ENCODE data around the gene RASA4B.

DNA sequence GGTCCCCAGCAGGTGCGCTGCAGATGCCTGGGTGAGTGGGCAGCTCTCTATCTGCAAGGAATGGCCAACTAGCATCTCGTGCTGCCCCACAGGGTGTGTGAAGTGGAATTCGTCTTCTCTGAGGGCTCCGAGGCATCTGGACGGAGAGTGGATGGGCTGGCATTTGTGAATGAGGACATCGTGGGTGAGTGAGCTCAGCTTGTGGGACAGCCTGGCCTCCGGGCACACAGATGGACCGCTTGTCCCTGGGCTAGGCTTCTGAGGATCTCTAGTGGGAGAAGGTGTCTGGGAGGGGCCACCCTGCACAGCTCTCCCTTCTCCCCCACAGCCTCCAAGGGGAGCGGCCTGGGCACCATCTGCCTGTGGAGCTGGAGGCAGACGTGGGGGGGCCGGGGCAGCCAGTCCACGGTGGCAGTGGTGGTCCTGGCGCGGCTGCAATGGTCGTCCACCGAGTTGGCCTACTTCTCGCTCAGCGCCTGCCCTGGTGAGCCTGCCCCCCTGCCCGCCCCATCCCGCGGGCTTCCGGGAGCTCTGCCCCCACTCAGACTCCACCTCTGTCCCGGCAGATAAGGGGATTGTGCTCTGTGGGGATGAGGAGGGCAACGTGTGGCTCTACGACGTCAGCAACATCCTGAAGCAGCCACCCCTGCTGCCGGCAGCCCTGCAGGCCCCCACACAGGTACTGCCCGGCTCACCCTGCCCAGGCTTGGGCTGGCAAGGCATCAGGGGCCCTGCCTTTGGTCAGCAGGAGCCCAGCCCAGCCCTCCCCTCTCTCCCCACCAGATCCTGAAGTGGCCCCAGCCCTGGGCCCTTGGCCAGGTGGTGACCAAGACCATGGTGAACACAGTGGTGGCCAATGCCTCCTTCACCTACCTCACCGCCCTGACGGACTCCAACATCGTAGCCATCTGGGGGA is 45.2 kb downstream of the RASA4B start:
- TF ChIP-seq EZH2 (IDR thresholded peaks at IDR 0.05; ENCODE audit: borderline replicate concordance, low read depth, low read length, severe bottlenecking) (no peak), POLR2AphosphoS5 (IDR thresholded peaks at IDR 0.05; ENCODE audit: insufficient read depth, low read depth, low read length) (no peak), POLR2A (IDR thresholded peaks at IDR 0.05; ENCODE audit: low read depth, low read length) (no peak), JUN (IDR thresholded peaks at IDR 0.05; ENCODE audit: borderline replicate concordance, insufficient read depth, insufficient read length, low read depth) (no peak), MYC (IDR thresholded peaks at IDR 0.05; ENCODE audit: low read depth, low read length) (no peak)
- TF ChIP-seq, protein P1, sequence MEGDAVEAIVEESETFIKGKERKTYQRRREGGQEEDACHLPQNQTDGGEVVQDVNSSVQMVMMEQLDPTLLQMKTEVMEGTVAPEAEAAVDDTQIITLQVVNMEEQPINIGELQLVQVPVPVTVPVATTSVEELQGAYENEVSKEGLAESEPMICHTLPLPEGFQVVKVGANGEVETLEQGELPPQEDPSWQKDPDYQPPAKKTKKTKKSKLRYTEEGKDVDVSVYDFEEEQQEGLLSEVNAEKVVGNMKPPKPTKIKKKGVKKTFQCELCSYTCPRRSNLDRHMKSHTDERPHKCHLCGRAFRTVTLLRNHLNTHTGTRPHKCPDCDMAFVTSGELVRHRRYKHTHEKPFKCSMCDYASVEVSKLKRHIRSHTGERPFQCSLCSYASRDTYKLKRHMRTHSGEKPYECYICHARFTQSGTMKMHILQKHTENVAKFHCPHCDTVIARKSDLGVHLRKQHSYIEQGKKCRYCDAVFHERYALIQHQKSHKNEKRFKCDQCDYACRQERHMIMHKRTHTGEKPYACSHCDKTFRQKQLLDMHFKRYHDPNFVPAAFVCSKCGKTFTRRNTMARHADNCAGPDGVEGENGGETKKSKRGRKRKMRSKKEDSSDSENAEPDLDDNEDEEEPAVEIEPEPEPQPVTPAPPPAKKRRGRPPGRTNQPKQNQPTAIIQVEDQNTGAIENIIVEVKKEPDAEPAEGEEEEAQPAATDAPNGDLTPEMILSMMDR (IDR thresholded peaks at IDR 0.05; ENCODE audit: extremely low read depth in 1 of 2, insufficient read depth in 1 of 2, low read depth in 1 of 2, low read length in 2 of 2), result no peak
- TF ChIP-seq, protein P2, sequence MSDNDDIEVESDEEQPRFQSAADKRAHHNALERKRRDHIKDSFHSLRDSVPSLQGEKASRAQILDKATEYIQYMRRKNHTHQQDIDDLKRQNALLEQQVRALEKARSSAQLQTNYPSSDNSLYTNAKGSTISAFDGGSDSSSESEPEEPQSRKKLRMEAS (IDR thresholded peaks at IDR 0.05; ENCODE audit: insufficient read depth, insufficient read length), result no peak

All from endothelial cell of umbilical vein (primary cell).